Measurements from ENCODE around the gene CADM1.

Gene CADM1

GRCh38 chr11:115311949-115312348 is 192.3 kb downstream of the CADM1 start:
- no peak for DNase-seq

GRCh38 chr11:115306689-115307088 is 197.5 kb downstream of the CADM1 start:
- no peak for DNase-seq

DNA sequence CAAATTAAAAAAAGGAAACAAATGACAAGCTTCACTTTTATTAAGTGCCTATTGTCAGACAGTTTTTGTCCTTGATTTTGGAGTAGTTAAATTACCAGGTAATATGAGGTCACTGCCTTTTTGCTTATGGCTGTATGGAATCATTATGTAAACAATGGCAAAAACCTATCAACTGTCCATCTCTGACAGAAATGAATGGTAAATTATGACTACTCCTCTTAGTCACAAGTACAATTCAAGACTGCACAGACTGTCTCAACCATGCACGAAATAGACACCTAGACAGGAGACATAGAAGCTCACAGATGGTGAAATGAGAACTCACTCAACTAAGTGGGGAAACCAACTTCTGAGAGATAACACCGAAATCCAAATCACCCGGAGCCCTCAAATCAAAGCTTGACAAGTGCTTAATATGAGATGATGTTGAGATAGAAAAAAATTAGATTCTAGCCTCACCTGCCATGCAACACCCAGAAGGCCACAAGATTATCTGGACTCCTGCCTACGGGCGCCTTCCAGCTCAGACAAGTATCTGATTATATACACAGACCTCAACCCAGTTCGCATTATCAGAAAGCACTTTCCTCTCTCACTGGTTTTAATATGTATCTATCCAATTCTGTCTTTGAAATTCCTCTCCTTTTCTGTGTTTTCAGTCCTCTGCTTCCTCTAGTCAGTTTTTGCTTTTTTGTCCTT is 199.3 kb downstream of the CADM1 start:
- DNase-seq: peak in 1 of 2 experiments; percentile 9

DNA sequence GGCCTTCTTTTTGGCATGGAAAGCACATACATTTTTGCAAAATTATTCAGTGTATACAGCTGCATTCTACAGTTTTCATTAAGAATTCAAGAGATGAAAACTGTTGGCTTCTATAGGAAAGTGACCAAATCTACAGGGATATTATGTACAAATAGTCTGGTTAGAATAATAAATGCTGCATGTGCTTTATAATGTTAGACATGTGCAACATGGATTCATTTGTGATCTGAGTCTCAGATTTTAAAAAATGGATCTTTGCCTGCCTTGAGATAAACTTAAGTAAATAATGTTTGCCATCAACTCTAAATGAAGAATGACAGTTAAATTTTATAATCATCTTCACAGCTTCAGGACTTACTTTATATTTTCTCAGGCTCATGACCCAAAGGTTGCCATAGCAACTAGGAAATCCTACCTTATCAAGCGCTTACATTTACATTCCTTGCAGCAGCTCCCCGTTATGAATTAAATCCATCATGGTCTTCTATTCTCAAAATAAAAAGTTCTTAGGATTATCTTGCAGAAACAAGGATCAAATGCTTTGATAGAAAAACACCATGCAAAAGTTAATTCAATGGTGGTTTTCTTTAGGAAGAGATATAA is 200.2 kb downstream of the CADM1 start:
- peak in 1 of 2 experiments; percentile 38 for DNase-seq

DNA sequence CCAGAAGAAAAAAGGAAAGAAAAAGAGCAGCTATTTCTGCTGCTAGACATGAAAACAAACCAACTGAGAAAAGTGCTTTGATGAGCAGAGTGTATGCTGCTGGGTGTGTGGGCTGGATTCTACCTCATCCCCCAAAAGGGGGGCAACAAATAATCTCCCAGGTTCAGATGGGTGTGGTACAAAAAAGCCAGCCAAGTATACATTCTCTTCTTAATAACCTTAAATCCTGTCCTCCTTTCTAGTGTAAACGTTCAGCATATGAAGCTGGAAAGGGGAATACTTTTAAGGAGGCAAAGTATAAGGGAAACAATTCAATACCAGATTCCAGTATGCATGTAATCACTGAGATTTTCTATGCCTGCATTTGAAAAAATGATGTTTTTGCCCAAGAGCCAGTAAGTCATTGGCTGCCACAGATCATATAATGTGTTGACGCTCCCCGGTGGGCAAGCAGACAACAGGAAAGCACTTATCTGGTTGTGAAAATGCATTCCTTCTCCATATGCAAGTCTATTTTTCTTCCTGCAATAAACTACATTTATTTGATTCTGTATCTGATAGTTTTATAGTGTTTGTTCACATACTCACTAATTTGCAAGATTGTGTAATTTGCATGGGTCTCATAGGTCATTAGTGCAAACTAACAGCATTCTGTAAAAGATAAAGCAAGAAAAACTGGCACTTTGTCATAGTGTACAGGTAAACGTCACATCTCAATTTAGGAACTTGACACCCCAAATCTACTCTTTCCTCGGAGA is 201.1 kb downstream of the CADM1 start:
- DNase-seq: no peak

DNA sequence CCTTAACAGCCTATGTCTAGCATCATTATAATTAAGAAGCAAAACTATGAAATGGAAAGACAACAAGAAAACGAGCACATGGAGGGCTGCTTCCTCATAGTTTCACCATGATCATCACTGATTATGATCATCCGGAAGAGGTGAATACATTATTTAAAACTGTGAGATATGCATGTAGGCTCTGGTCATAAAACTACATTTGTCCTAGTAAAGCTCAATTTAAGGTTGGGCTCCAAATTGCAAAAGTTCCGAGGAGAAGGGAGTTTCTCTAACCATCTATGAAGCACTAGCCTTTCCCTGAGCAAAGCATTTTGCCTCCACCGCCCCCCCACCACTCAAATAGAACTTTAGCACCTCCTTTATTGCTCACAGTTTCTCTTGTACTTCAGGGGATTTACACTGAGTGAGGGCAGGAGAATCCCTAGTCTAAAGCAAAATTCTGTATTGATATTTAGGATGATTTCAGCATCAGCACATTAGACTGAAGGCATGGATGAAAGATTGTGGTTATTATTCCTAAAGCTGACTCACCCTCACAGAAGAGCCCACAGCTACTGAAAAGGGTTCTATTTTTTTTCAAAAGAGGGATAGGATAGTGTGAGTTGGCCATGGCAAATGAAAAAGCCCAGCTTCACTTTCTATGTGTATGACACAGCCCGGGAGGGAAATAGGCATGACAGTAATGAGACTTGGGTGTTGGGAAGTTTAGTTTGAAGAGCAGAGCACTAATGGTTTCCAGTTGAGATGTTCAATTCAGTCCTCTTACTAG is 203.4 kb downstream of the CADM1 start:
- no peak for DNase-seq

DNA sequence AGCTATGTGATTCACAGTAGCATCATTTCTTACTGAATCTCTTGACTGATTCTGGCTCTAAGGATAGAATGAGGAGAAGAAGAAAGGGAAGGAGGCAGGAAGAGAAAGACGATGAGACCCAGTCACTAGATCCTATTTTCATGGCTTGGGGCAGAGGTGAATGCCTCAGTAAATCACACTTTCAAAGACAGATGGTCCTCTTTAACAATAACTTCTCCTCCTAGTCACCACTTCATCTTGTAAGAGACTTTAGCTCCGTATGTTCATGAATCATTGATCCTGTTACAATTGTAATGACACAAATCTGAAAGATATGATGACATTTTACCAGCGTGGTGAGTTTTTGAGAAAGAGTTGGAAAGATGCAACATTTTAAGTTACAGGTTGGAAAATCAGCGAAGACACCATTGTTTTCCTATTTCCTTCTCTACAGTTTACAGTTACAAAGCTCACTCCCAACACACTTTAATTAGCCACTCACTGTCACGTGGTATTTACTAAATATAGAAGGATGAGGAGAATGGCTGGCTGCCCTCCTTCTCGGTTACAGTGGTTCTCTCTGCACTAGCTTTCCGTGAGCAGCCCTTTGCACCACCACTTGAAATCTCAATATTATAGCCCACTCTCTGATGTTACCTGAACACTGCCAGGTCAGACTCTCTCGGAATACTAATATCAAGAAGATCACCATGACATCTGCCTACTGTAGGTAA is 205.8 kb downstream of the CADM1 start:
- peak; percentile 72 to 74 for DNase-seq

- DNase-seq: no peak
Observed at GRCh38 chr11:115297330-115297729, 206.9 kb downstream of the CADM1 start.

DNA sequence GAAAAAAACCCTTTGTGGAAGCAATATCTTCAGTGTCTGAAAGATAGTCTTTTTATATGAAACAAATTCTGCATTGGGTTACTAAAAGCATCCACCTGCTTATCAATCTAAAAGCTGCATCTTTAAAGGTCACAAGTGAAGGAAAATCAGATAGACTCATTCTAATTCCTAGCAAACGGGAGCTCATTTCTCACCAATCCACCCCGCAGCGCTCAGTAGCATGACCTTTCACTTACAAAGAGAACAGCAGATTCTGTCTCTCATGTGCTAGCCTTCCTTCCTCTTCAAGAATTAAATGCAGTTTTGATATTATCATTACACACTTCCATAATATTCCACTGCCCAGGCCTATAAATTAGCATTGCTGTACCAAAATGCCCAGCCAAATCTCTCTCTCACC is 212.9 kb downstream of the CADM1 start:
- no peak for DNase-seq

DNA sequence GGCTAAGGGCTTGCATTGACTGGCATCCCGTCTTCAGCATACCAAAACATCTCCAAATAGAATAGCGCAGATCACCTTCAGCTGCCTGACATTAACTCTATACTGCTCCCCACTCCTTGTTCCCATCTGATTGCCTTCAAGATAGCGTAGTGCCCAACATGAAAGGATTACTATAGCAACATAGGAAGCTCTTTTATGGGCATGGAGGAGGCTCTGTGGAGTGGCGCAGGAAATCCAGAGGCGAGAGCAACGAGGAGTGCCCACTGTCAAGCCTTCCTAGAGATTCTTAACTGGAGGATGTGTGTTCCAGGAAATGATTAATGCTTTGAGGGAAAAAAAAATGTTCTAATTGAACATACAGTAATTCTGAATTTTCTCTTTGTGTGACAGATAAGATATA is 213.3 kb downstream of the CADM1 start:
- DNase-seq: no peak

DNA sequence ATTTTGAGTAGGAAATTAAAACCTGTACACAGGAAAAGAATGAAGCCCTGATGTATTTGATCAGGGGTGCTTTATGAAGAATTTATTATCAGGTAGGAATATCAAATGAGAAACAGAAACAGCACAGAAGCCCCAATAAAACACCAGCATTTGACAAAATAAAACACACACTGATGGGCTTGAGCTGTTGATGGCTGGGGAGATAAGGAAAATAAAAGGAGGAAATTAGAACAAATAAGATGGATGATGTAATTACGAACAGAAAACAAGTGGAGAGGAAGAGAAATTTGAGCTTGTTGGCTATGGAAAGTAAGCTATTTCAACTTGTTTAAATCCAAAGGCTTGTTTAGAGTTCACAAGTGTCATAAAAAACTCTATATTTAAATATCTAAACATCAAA is 213.7 kb downstream of the CADM1 start:
- DNase-seq: no peak

- DNase-seq: no peak
Observed at GRCh38 chr11:115287266-115287665, 216.9 kb downstream of the CADM1 start.

DNA sequence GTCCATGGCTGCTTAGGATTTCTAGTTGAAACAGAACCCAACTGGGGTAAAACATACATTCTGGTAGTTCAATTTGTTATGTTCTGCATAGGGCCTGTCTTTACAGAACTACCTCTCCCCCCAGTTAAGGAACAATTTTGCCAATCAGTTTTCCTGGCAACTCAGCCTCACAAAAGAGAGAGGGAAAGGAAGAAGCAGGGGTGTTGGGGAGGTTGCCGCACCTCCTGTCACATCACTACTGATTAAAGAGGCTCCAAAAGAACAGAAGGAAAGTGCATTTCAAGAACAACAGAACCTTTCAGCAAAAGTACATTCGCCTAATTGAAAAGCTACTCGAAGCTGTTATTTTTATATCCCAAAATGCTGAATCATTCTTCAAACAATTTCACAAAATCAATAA is 217.6 kb downstream of the CADM1 start:
- DNase-seq: no peak

DNA sequence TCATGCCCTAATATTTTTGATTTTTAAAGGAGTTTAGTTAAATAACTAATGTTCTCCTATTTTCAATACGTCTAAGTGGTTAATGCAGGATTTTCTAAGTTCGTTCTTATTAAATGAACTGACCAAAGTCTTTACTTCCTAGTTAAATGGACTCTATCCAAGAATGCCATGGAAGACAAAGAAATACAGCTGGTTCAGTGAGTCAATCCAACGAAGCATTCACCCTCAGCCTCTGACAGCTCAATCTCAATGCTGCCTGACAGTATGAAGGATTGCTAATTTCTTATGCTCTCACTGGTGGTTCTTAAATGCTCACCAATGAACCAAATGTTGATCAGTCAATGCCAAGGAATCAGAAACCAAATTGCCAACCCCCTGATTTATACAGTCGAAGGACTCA is 219.4 kb downstream of the CADM1 start:
- no peak for DNase-seq

DNA sequence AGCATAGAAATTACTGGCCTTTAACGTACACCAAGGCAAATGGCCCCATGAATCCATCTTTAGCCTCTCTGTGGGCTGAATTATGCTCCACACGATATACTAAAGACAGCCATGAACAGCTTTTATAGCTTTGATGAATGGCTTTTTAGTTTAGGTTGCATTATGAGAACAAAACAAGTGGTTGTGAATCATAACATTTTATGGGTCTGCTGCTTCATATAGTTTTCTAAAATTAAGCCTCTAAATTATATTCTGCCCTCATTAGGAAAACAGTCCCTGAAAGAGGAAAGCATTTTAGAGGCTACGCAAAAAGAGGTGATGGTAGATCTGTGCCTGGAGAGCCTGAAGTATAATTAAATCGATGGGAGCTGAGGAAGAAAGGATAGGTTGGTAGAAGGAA is 221.3 kb downstream of the CADM1 start:
- no peak for DNase-seq

DNA sequence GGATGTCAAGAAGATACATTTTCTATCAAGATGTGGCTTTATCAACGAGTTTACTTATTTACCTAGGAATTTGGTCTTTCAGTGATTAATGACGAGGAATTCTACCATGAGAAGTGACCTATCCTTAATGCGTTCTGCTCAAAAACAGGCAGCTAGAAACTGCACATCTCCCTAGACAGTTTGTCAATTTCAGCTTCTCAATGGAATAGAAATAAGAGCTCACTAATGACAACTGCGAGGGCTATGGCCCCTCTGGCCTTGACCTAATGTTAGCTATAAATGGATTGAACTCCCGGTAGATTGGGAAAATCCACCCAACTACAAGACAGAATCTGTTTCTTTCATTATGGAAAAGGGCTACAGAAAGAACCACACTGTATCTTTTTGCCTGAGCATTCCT is 223.4 kb downstream of the CADM1 start:
- DNase-seq: no peak

GRCh38 chr11:115279813-115280761 is 224.1 kb downstream of the CADM1 start:
- DNase-seq: no peak

GRCh38 chr11:115276799-115277198 is 227.4 kb downstream of the CADM1 start:
- no peak for DNase-seq

GRCh38 chr11:115276191-115276590 is 228.0 kb downstream of the CADM1 start:
- peak; percentile 38 to 61 for DNase-seq

GRCh38 chr11:115275045-115275444 is 229.2 kb downstream of the CADM1 start:
- DNase-seq: no peak

DNA sequence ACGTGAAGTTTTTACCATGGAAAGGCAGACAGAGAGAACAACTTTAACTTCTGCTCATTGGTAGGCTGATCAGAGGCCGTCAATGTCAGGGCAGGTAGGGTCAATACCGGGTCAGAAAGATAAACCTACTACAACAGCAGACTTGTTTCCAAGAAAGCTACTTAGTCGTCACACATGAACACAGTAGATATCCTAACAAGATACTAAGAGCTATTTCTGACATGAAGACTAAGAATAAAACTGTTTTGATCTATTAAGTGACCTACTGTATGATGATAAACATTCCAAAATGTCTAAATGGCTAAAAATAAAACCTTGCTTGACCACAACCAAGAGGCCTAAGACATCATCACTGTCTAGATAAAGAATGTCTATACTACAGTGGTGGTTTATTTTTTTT is 231.3 kb downstream of the CADM1 start:
- no peak for DNase-seq

DNA sequence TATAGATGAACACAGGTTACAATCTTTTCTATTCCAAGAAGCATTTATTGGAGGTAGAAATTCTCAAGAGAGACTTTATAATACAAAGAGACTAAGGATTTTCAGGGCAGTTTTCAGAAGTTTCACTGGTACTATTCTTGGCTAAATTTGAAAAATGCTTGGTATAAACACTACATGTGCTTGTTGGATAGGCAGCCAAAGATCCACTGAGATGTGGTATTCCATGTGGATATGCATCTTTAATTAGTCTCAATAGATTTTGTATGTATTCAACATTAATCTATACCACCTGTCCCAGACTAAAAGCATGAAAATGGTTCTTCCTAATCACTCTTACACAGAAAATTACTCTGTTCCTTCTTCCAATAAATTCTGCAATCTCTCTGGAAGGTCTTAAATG is 232.6 kb downstream of the CADM1 start:
- DNase-seq: no peak

All from NCI-H524 (cell line).